Epithelial cell of proximal tubule (primary cell): ENCODE results near the gene LAPTM5. TPM values are rescaled to one million over a fixed set of nuclear protein-coding genes. Genes with fewer than 3 reads are reported as not detected.
A peak's percentile ranks its signal among the peaks of the same experiment; 100 is the strongest.

Experiments used
- DNase-seq: peaks from one replicate; pipeline ENCODE4 v3.0.0-alpha.2; 2011; ENCODE audit warnings: low read depth
- H3K4me3 ChIP-seq: 2 replicates; pipeline ENCODE4 v1.5.1; 2011; ENCODE audit warnings: low read depth, mild to moderate bottlenecking, low read length
- total RNA-seq: library from RNA; depleted of rRNA; stranded (reverse); fragments of >200 nt; gene quantifications from 2 replicates; pipeline ENCODE4 v1.2.3, GENCODE V29; 2015
- TF ChIP-seq, protein P1 (sequence below): conservative IDR thresholded peaks from 2 replicates; pipeline ENCODE4 v1.5.1; 2012; ENCODE audit warnings: low read depth, mild to moderate bottlenecking, low read length

Gene LAPTM5
- total RNA-seq, 1 donor from 2014 or later: 2.4 TPM

- no peak for DNase-seq
- TF ChIP-seq, protein P1, sequence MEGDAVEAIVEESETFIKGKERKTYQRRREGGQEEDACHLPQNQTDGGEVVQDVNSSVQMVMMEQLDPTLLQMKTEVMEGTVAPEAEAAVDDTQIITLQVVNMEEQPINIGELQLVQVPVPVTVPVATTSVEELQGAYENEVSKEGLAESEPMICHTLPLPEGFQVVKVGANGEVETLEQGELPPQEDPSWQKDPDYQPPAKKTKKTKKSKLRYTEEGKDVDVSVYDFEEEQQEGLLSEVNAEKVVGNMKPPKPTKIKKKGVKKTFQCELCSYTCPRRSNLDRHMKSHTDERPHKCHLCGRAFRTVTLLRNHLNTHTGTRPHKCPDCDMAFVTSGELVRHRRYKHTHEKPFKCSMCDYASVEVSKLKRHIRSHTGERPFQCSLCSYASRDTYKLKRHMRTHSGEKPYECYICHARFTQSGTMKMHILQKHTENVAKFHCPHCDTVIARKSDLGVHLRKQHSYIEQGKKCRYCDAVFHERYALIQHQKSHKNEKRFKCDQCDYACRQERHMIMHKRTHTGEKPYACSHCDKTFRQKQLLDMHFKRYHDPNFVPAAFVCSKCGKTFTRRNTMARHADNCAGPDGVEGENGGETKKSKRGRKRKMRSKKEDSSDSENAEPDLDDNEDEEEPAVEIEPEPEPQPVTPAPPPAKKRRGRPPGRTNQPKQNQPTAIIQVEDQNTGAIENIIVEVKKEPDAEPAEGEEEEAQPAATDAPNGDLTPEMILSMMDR: no peak
- no peak overlapping the region for H3K4me3 ChIP-seq
Measured at GRCh38 chr1:30780409-30780808, 22.8 kb upstream of the LAPTM5 start.

GRCh38 chr1:30779294-30780071 lies 21.9 kb upstream of the LAPTM5 start:
- no peak for DNase-seq
- TF ChIP-seq, protein P1: peak; percentile 96
- H3K4me3 ChIP-seq: no peak overlapping the region

DNA sequence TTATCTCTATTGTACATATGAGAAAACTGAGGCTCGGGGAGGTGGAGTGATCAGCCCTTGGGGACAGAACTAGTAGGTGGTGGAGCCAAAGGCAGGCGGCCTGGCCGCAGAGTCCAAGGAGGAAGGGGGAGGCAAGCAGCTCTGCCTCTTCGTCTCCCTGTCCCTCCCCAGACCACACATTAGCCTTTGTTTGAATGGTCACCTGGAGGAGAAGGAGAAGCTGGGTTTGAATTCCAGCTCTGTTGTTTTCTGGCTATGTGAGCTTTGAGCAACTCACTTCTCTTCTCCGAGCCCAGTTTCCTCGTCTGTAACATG lies 21.4 kb upstream of the LAPTM5 start:
- no peak overlapping the region for H3K4me3 ChIP-seq
- TF ChIP-seq, protein P1: no peak
- no peak for DNase-seq

- DNase-seq: peak; percentile 71
- TF ChIP-seq, protein P1: no peak
- no peak overlapping the region for H3K4me3 ChIP-seq
Measured at GRCh38 chr1:30778154-30778978, 20.8 kb upstream of the LAPTM5 start.

DNA sequence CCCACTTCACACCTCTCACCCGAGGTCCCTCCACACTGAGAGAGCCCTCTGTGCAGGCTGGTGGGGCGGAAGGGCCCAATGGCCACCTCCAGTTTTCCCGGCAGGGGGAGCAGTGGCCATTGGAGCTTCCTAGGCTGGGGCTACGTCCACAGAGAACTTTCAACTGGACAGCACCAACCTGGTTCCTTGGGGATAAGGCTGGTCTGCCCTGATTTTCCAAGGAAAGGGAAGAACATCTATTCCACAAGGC lies 20.3 kb upstream of the LAPTM5 start:
- no peak for DNase-seq
- no peak overlapping the region for H3K4me3 ChIP-seq
- TF ChIP-seq, protein P1: peak; percentile 41

DNA sequence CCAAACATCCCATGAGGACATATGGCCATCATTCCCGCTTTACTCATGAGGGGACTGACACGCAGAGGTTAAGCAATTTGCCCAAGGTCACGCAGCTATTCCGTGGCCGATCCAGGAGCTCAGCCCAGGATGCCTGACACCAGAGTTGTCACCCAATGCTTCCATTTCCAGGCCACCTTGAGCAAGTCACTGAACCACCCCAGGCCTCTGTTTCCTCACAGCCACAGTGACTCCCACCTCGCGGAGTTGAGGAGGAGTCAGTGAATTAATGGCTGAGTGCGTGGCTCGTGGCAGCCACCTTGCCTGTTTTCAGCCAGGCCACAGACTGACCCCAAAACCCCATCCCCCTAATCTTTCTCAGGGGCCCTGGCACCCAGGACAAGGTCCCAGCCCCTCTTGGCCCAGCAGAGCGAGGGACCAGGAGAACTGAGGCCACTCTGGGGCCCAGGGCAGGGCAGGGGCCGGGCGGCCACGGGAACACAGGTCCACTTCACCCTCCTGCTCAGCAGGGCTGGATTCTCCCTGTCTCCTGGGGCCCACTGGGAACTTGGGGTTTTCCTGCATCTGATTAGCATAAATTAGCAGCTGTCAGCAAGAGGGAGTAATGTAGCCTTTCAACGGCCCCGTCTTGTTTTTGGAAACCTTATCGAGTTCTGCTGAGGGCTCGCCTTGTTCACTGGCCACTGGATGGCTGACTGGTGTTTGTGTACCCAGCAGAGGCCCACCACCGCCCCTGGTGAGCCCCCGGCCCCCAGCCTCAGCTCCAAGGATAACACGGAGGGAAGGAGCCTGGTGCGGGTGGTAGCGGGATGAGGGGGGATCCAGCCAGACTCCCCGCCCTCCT lies 19.7 kb upstream of the LAPTM5 start:
- TF ChIP-seq, protein P1: no peak
- no peak overlapping the region for H3K4me3 ChIP-seq
- no peak for DNase-seq
